Neural progenitor cell (in vitro differentiated cells): ENCODE results near the gene LDLRAD4. TPM values are rescaled to one million over a fixed set of nuclear protein-coding genes. Genes with fewer than 3 reads are reported as not detected.

Experiments
- DNase-seq: peaks from one replicate; pipeline ENCODE4 v3.0.0-alpha.2; 2016; ENCODE audit warnings: low spot score
- H2AFZ ChIP-seq: fragments of 200-600 bp; sonication (generic); replicated peaks from 2 replicates; pipeline ENCODE4 v1.6.1; 2016; ENCODE audit warnings: antibody characterized with exemption
- H3F3A ChIP-seq: fragments of 200-600 bp; sonication (generic); 2 replicates; pipeline ENCODE4 v1.6.1; 2016; ENCODE audit warnings: antibody characterized with exemption, low read depth
- H3K27ac ChIP-seq: fragments of 200-600 bp; sonication (generic); 2 replicates; pipeline ENCODE4 v1.5.1; 2016; ENCODE audit warnings: mild to moderate bottlenecking
- H3K27me3 ChIP-seq: fragments of 200-600 bp; sonication (generic); 2 replicates; pipeline ENCODE4 v1.6.1; 2016; ENCODE audit warnings: mild to moderate bottlenecking, moderate library complexity
- H3K36me3 ChIP-seq: fragments of 200-600 bp; sonication (generic); 2 replicates; pipeline ENCODE4 v1.5.1; 2016
- H3K4me1 ChIP-seq: fragments of 200-600 bp; sonication (generic); 2 replicates; pipeline ENCODE4 v1.6.1; 2016; ENCODE audit warnings: mixed run types
- H3K4me2 ChIP-seq: fragments of 200-600 bp; sonication (generic); 2 replicates; pipeline ENCODE4 v1.6.1; 2016
- H3K4me3 ChIP-seq: fragments of 200-600 bp; sonication (generic); 2 replicates; pipeline ENCODE4 v1.5.1; 2016
- H3K79me2 ChIP-seq: fragments of 200-600 bp; sonication (generic); 2 replicates; pipeline ENCODE4 v1.6.1; 2016; ENCODE audit warnings: low read depth
- H3K9ac ChIP-seq: fragments of 200-600 bp; sonication (generic); 2 replicates; pipeline ENCODE4 v1.6.1; 2016
- H3K9me3 ChIP-seq: fragments of 200-600 bp; sonication (generic); 2 replicates; pipeline ENCODE4 v1.5.1; 2016; ENCODE audit warnings: low read depth
- H4K20me1 ChIP-seq: fragments of 200-600 bp; sonication (generic); 2 replicates; pipeline ENCODE4 v1.6.1; 2016; ENCODE audit warnings: low read depth
- H3K27ac Mint-ChIP-seq: 3 replicates; pipeline ENCODE4 v1.8.0; 2021; ENCODE audit warnings: mixed read lengths
- H3K27me3 Mint-ChIP-seq: 2 replicates; pipeline ENCODE4 v1.8.0; 2022; ENCODE audit warnings: low read depth, mild to moderate bottlenecking, inconsistent platforms, moderate library complexity, mixed read lengths; ENCODE audit not compliant: insufficient read depth
- H3K36me3 Mint-ChIP-seq: 3 replicates; pipeline ENCODE4 v1.8.0; 2021; ENCODE audit warnings: mixed read lengths
- H3K4me1 Mint-ChIP-seq: 3 replicates; pipeline ENCODE4 v1.8.0; 2021; ENCODE audit warnings: mixed read lengths
- H3K4me3 Mint-ChIP-seq: 3 replicates; pipeline ENCODE4 v1.8.0; 2021; ENCODE audit warnings: mild to moderate bottlenecking, moderate library complexity, mixed read lengths
- H3K9me3 Mint-ChIP-seq: 3 replicates; pipeline ENCODE4 v1.8.0; 2020; ENCODE audit warnings: mixed read lengths
- CTCF ChIP-seq: fragments of 200-600 bp; sonication (generic); IDR thresholded peaks from 2 replicates; pipeline ENCODE4 v1.5.1; 2017; ENCODE audit warnings: antibody characterized with exemption, mild to moderate bottlenecking
- EZH2 ChIP-seq: fragments of 200-600 bp; sonication (generic); IDR thresholded peaks from 2 replicates; pipeline ENCODE4 v1.6.1; 2017; ENCODE audit warnings: antibody characterized with exemption, mild to moderate bottlenecking, moderate library complexity
- EZH2phosphoT487 ChIP-seq: fragments of 200-600 bp; sonication (generic); IDR thresholded peaks from 2 replicates; pipeline ENCODE4 v1.6.1; 2017; ENCODE audit warnings: antibody characterized with exemption
- total RNA-seq: library from RNA; depleted of rRNA; stranded (reverse); fragments of >200 nt; gene quantifications from 2 replicates; pipeline ENCODE4 v1.2.3, GENCODE V29; 2015; ENCODE audit warnings: low replicate concordance

Gene LDLRAD4
- total RNA-seq, 1 donor from 2014 or later: 0.65 TPM

- H3K4me3 Mint-ChIP-seq: no peak overlapping the region
- no peaks in the 10 kb centered on the region for H3K36me3 ChIP-seq
- H3K27me3 Mint-ChIP-seq: peaks cover 8% of the 10 kb centered on the region
- no peak overlapping the region for H3K9ac ChIP-seq
- no peaks in the 10 kb centered on the region for H3K4me1 ChIP-seq
- no peak for DNase-seq
- H3K4me3 ChIP-seq: no peak overlapping the region
- H3K4me2 ChIP-seq: no peak overlapping the region
- TF ChIP-seq EZH2: no peak
- no peak for TF ChIP-seq EZH2phosphoT487
- TF ChIP-seq CTCF: no peak
- H3K36me3 Mint-ChIP-seq: no peaks in the 10 kb centered on the region
- no peak overlapping the region for H3K27ac Mint-ChIP-seq
- H3K79me2 ChIP-seq: no peaks in the 10 kb centered on the region
- no peaks in the 10 kb centered on the region for H4K20me1 ChIP-seq
- H3F3A ChIP-seq: no peaks in the 10 kb centered on the region
- H3K9me3 ChIP-seq: no peaks in the 10 kb centered on the region
- no peak overlapping the region for H2AFZ ChIP-seq
- no peak overlapping the region for H3K27ac ChIP-seq
- no peaks in the 10 kb centered on the region for H3K27me3 ChIP-seq
- peaks cover 68% of the 10 kb centered on the region for H3K4me1 Mint-ChIP-seq
- H3K9me3 Mint-ChIP-seq: no peaks in the 10 kb centered on the region
These were observed 158.9 kb downstream of the LDLRAD4 start for GRCh38 chr18:13377496-13377895.

- Histone ChIP-seq H3K4me2 (no peak overlapping the region), H3K79me2 (no peaks in the 10 kb centered on the region), H3K4me3 (no peak overlapping the region), H3K27ac (no peak overlapping the region), H3F3A (no peaks in the 10 kb centered on the region), H4K20me1 (no peaks in the 10 kb centered on the region), H3K9ac (no peak overlapping the region), H3K36me3 (no peaks in the 10 kb centered on the region), H3K4me1 (no peaks in the 10 kb centered on the region), H3K27me3 (no peaks in the 10 kb centered on the region), H3K9me3 (no peaks in the 10 kb centered on the region), H2AFZ (no peak overlapping the region)
- H3K27me3 Mint-ChIP-seq: peaks cover 12% of the 10 kb centered on the region
- no peak overlapping the region for H3K27ac Mint-ChIP-seq
- no peak for DNase-seq
- H3K4me3 Mint-ChIP-seq: no peak overlapping the region
- no peaks in the 10 kb centered on the region for H3K9me3 Mint-ChIP-seq
- no peaks in the 10 kb centered on the region for H3K36me3 Mint-ChIP-seq
- H3K4me1 Mint-ChIP-seq: peaks cover 74% of the 10 kb centered on the region
- no peak for TF ChIP-seq CTCF
- no peak for TF ChIP-seq EZH2
- TF ChIP-seq EZH2phosphoT487: no peak
These were observed 159.6 kb downstream of the LDLRAD4 start for GRCh38 chr18:13378150-13378549.

GRCh38 chr18:13379062-13379865, 160.7 kb downstream of the LDLRAD4 start:
- Mint-ChIP-seq H3K9me3 (no peaks in the 10 kb centered on the region), H3K27ac (no peak overlapping the region), H3K27me3 (peaks cover 15% of the 10 kb centered on the region), H3K4me3 (no peak overlapping the region), H3K4me1 (peaks cover 81% of the 10 kb centered on the region), H3K36me3 (no peaks in the 10 kb centered on the region)
- no peak overlapping the region for H3K4me2 ChIP-seq
- no peak for DNase-seq
- no peak overlapping the region for H2AFZ ChIP-seq
- H3K36me3 ChIP-seq: no peaks in the 10 kb centered on the region
- TF ChIP-seq EZH2phosphoT487 (no peak), CTCF (no peak), EZH2 (no peak)
- no peaks in the 10 kb centered on the region for H3K4me1 ChIP-seq
- H4K20me1 ChIP-seq: no peaks in the 10 kb centered on the region
- no peaks in the 10 kb centered on the region for H3F3A ChIP-seq
- H3K9ac ChIP-seq: no peak overlapping the region
- H3K4me3 ChIP-seq: no peak overlapping the region
- H3K27me3 ChIP-seq: no peaks in the 10 kb centered on the region
- no peak overlapping the region for H3K27ac ChIP-seq
- H3K9me3 ChIP-seq: no peaks in the 10 kb centered on the region
- H3K79me2 ChIP-seq: no peaks in the 10 kb centered on the region
